Ishikawa (cell line): ENCODE results near the gene IL22RA2.

Experiments
- CEBPB ChIP-seq: IDR thresholded peaks from 2 replicates; pipeline ENCODE4 v1.6.1; 2012
- EGR1 ChIP-seq: IDR thresholded peaks from 2 replicates; pipeline ENCODE4 v1.6.1; 2012
- EP300 ChIP-seq: IDR thresholded peaks from 2 replicates; pipeline ENCODE4 v1.6.1; 2012; ENCODE audit warnings: borderline replicate concordance
- MAX ChIP-seq: IDR thresholded peaks from 2 replicates; pipeline ENCODE4 v1.6.1; 2012
- NFIC ChIP-seq: IDR thresholded peaks from 2 replicates; pipeline ENCODE4 v1.6.1; 2012
- TAF1 ChIP-seq: IDR thresholded peaks from 2 replicates; pipeline ENCODE4 v1.6.1; 2012; ENCODE audit warnings: low read depth, mild to moderate bottlenecking
- TEAD4 ChIP-seq: IDR thresholded peaks from 2 replicates; pipeline ENCODE4 v1.6.1; 2012
- YY1 ChIP-seq: IDR thresholded peaks from 2 replicates; pipeline ENCODE4 v1.6.1; 2012; ENCODE audit warnings: low read depth

GRCh38 chr6:137210903-137211302 is 37.5 kb upstream of the IL22RA2 start:
- TF ChIP-seq TEAD4: no peak
- TF ChIP-seq EGR1: no peak
- no peak for TF ChIP-seq MAX
- no peak for TF ChIP-seq NFIC
- TF ChIP-seq TAF1: no peak
- TF ChIP-seq CEBPB: 0 out of 2 replicates have a peak, but pooled peaks have one; percentile 7
- no peak for TF ChIP-seq YY1
- TF ChIP-seq EP300: no peak
